Measurements from ENCODE around the gene CD209. TPM values are rescaled to one million over a fixed set of nuclear protein-coding genes. Genes with fewer than 3 reads are reported as not detected.

CD209 gene
- total RNA-seq, 4 donors from 2014 or later = 12.7 to 21.8 (median 17.2) TPM

DNA sequence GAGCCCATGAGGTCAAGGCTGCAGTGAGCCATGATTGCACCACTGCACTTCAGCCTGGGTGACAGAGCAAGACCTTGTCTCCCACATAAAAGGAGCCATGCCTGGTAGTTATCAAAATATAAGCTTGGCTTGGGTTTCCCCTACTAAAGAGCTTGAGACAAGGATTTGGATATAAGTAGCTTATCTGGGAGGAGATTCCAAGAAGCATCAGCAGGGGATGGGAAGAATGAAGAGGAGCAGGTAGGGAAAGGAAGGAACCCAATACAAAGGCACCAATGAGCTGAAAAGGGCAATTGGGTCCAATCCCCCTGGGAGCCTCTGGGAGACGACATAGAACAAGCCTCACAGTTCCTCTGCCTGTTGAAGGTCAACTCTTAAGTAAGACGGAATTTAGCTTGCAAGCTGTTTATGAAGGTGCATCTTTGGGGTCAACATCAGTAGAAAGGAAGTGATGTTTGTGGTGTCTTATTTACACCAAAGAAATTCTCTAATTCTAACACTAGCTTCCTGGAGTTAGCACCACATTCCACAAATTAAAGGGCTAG lies 8.1 kb downstream of the CD209 start:
- DNase-seq (ENCODE audit: low spot score) = no peak
- no peak for ATAC-seq (ENCODE audit: low FRiP score)
- TF ChIP-seq, protein P1, sequence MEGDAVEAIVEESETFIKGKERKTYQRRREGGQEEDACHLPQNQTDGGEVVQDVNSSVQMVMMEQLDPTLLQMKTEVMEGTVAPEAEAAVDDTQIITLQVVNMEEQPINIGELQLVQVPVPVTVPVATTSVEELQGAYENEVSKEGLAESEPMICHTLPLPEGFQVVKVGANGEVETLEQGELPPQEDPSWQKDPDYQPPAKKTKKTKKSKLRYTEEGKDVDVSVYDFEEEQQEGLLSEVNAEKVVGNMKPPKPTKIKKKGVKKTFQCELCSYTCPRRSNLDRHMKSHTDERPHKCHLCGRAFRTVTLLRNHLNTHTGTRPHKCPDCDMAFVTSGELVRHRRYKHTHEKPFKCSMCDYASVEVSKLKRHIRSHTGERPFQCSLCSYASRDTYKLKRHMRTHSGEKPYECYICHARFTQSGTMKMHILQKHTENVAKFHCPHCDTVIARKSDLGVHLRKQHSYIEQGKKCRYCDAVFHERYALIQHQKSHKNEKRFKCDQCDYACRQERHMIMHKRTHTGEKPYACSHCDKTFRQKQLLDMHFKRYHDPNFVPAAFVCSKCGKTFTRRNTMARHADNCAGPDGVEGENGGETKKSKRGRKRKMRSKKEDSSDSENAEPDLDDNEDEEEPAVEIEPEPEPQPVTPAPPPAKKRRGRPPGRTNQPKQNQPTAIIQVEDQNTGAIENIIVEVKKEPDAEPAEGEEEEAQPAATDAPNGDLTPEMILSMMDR (IDR thresholded peaks at IDR 0.05) = no peak

DNA sequence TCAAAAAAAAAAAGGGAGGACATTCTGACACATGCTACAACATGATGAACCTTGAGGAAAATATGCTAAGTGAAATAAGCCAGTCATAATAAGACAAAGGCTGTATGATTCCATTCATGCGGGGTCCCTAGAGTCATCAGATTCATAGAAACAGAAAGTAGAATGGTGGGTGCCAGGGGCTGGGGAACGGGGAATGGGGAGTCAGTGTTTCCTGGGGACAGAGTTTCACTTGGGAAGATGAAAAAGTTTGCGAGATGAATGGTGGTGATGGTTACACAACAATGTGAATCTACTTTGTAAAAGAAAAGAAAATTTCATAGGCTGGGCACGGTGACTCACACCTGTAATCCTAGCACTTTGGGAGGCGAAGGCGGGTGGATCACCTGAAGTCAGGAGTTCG lies 9.3 kb downstream of the CD209 start:
- DNase-seq (ENCODE audit: low spot score) (no peak), ATAC-seq (ENCODE audit: low FRiP score) (no peak)
- TF ChIP-seq, protein P1 (IDR thresholded peaks at IDR 0.05) = no peak

DNA sequence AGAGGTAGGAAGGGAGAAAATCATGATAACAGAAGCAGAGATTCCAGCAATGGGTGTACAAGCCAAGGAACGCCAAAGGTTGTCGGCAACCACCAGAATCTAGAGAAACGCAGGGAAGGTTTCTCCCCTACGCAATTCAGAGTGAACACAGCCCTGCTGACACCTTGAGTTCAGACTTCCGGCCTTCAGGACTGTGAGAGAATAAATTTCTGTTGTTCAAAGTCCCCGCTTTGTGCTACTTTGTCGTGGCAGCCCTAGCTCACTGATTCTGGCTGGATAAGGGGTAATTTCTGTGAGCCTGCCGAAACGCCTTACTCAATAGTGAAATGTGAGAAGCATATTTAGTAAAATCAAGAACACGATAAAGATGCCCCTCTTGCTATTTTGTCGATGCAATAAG lies 10.1 kb downstream of the CD209 start:
- DNase-seq (ENCODE audit: low spot score) (no peak), ATAC-seq (ENCODE audit: low FRiP score) (no peak)
- TF ChIP-seq, protein P1 (IDR thresholded peaks at IDR 0.05) = no peak

DNA sequence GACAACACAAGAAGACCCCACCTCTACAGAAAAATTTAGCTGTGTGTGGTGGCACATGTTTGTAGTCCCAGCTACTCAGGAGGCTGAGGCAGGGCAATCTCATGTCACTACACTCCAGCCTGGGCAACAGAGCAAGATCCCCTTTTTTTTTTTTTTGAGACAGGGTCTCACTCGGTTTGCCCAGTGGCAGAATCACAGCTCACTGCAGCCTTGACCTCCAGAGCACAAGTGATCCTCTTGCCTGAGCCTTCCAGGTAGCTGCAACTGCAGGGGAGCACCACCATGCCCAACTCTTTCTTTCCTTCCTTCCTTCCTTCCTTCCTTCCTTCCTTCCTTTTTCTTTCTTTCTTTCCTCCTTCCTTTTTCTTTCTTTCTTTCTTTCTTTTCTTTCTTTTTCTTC lies 11.2 kb downstream of the CD209 start:
- DNase-seq (ENCODE audit: low spot score) = no peak

DNA sequence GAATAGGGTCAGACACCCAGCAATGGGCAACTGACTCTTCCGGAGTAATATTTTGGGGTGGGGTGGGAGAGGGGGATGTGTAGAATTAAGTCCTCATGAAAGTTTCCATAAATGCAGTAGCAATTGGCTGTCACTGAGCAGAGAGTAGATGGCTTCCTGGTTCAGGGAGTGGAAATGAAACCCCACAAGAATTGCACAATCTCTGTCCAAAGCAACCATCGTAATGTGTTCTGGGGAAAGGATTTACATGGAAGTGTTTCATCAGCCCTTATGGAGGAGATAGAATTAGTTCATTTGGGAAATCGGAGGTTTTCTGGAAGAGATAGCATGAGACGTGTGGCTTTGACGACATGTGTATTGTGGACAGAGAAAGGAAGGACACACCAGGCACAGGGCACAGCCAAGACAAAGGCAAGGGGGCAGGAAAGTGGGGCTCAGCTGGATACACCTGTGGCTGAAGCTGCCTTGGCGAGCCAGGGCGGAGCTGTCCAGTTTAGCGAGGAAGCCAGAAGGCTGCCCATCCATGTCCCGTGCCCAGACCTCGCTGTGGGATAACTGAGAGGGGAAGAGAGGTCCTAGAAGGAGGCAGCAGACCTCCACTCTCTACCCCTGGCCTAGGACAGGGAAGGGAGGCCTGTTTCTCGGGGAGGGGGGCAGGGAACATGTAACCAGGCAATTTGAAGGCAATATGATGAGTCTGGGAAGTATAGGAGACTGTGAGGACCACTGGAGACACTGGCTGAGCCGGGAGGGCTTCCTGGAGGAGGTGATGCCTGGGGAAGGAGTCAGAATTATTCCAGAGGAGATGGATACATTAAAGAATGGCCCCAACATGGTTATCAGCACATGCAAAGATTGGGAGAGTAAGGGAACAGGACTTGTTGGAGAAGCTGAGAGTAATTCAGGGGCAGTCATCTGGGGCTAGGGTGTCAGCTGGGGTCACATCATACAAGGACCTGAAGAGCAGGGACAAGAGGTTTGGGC lies 12.8 kb downstream of the CD209 start:
- DNase-seq (ENCODE audit: low spot score) (no peak), ATAC-seq (ENCODE audit: low FRiP score) (no peak)
- TF ChIP-seq, protein P1 (IDR thresholded peaks at IDR 0.05) = no peak

More for the DNA sequence above, 11.2 kb downstream of the CD209 start:
- ATAC-seq (ENCODE audit: low FRiP score) = no peak
- TF ChIP-seq, protein P1 (IDR thresholded peaks at IDR 0.05) = no peak

DNA sequence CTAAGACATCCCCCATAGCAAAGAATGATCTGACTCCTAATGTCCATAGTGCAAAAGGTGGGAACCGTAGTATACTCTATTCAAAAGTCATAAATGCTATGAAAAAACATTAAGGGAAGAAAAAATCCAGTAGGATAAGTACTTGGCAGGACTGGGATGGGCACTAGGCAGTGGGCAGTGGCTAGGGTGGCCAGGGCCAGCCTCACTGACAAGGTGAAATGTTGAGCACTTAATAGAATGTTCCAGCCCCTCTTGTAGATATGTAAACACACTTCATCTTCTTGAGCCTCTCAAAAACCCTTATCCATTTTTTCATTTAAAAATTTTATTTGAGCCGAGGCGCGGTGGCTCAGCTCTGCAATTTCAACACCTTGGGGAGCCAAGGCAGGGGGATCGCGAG lies 14.0 kb downstream of the CD209 start:
- TF ChIP-seq, protein P1 (IDR thresholded peaks at IDR 0.05) = no peak
- DNase-seq (ENCODE audit: low spot score) (no peak), ATAC-seq (ENCODE audit: low FRiP score) (no peak)

All from omental fat pad (tissue), 4 donors.